ENCODE data around the gene STN1.
A peak's percentile ranks its signal among the peaks of the same experiment; 100 is the strongest.
"Not testable (repeated sequence)": the region's sequence is repeated elsewhere in the genome, so short reads cannot be mapped to it uniquely, and the experiment has no call there.

STN1 gene

GRCh38 chr10:103853428-103854264 lies 64.3 kb downstream of the STN1 start:
- no peaks in the 10 kb centered on the region for H3K36me3 Mint-ChIP-seq
- no peak overlapping the region for H3K27ac Mint-ChIP-seq
- no peaks in the 10 kb centered on the region for H3K9me3 Mint-ChIP-seq
- peaks cover 76% of the 10 kb centered on the region for H3K27me3 Mint-ChIP-seq
- no peak for ATAC-seq
- peak overlapping the region; percentile 71 for H3K4me3 Mint-ChIP-seq
- H3K4me1 Mint-ChIP-seq: peaks cover 10% of the 10 kb centered on the region

GRCh38 chr10:103852856-103853255 lies 65.1 kb downstream of the STN1 start:
- no peak overlapping the region for H3K4me3 Mint-ChIP-seq
- no peaks in the 10 kb centered on the region for H3K36me3 Mint-ChIP-seq
- H3K4me1 Mint-ChIP-seq: peaks cover 10% of the 10 kb centered on the region
- H3K27ac Mint-ChIP-seq: no peak overlapping the region
- no peak for ATAC-seq
- peaks cover 83% of the 10 kb centered on the region for H3K27me3 Mint-ChIP-seq
- H3K9me3 Mint-ChIP-seq: no peaks in the 10 kb centered on the region

GRCh38 chr10:103852189-103852711 lies 65.7 kb downstream of the STN1 start:
- Mint-ChIP-seq H3K9me3 (no peaks in the 10 kb centered on the region), H3K27ac (no peak overlapping the region), H3K27me3 (peaks cover 80% of the 10 kb centered on the region), H3K4me1 (peaks cover 10% of the 10 kb centered on the region), H3K36me3 (no peaks in the 10 kb centered on the region), H3K4me3 (no peak overlapping the region)
- no peak for ATAC-seq

GRCh38 chr10:103851261-103851660 lies 66.7 kb downstream of the STN1 start:
- Mint-ChIP-seq H3K36me3 (no peaks in the 10 kb centered on the region), H3K27me3 (peaks cover 70% of the 10 kb centered on the region), H3K4me1 (peaks cover 16% of the 10 kb centered on the region), H3K9me3 (no peaks in the 10 kb centered on the region), H3K4me3 (no peak overlapping the region), H3K27ac (no peak overlapping the region)
- no peak for ATAC-seq

GRCh38 chr10:103850572-103850895 lies 67.5 kb downstream of the STN1 start:
- Mint-ChIP-seq H3K4me1 (peaks cover 24% of the 10 kb centered on the region), H3K36me3 (no peaks in the 10 kb centered on the region), H3K9me3 (no peaks in the 10 kb centered on the region), H3K4me3 (no peak overlapping the region), H3K27me3 (peaks cover 66% of the 10 kb centered on the region), H3K27ac (no peak overlapping the region)
- ATAC-seq: no peak

GRCh38 chr10:103849880-103850571 lies 68.0 kb downstream of the STN1 start:
- Mint-ChIP-seq H3K36me3 (no peaks in the 10 kb centered on the region), H3K9me3 (no peaks in the 10 kb centered on the region), H3K4me1 (peaks cover 29% of the 10 kb centered on the region), H3K27me3 (peaks cover 65% of the 10 kb centered on the region), H3K27ac (no peak overlapping the region), H3K4me3 (no peak overlapping the region)
- ATAC-seq: no peak

- no peak for ATAC-seq
- Mint-ChIP-seq H3K27me3 (peaks cover 59% of the 10 kb centered on the region), H3K27ac (no peak overlapping the region), H3K9me3 (no peaks in the 10 kb centered on the region), H3K36me3 (no peaks in the 10 kb centered on the region), H3K4me3 (no peak overlapping the region), H3K4me1 (peaks cover 24% of the 10 kb centered on the region)
Observed at GRCh38 chr10:103849212-103849877, 68.6 kb downstream of the STN1 start.

- Mint-ChIP-seq H3K4me3 (no peak overlapping the region), H3K27me3 (peaks cover 45% of the 10 kb centered on the region), H3K4me1 (peaks cover 18% of the 10 kb centered on the region), H3K27ac (no peak overlapping the region), H3K36me3 (no peaks in the 10 kb centered on the region), H3K9me3 (no peaks in the 10 kb centered on the region)
- no peak for ATAC-seq
Observed at GRCh38 chr10:103847909-103848468, 70.0 kb downstream of the STN1 start.

GRCh38 chr10:103847346-103847745 lies 70.6 kb downstream of the STN1 start:
- H3K27me3 Mint-ChIP-seq: peaks cover 39% of the 10 kb centered on the region
- H3K4me1 Mint-ChIP-seq: peaks cover 18% of the 10 kb centered on the region

GRCh38 chr10:103845972-103846371 lies 72.0 kb downstream of the STN1 start:
- H3K27ac Mint-ChIP-seq: peak overlapping the region; percentile 10
- H3K27me3 Mint-ChIP-seq: peaks cover 39% of the 10 kb centered on the region
- H3K4me3 Mint-ChIP-seq: no peak overlapping the region

More at GRCh38 chr10:103847346-103847745, 70.6 kb downstream of the STN1 start:
- H3K4me3 Mint-ChIP-seq: no peak overlapping the region
- H3K36me3 Mint-ChIP-seq: no peaks in the 10 kb centered on the region
- no peaks in the 10 kb centered on the region for H3K9me3 Mint-ChIP-seq
- H3K27ac Mint-ChIP-seq: no peak overlapping the region
- no peak for ATAC-seq

GRCh38 chr10:103845346-103845745 lies 72.6 kb downstream of the STN1 start:
- ATAC-seq, H3K36me3 Mint-ChIP-seq, H3K4me3 Mint-ChIP-seq, H3K9me3 Mint-ChIP-seq: not testable (repeated sequence)
- H3K27me3 Mint-ChIP-seq: peaks cover 32% of the 10 kb centered on the region
- peak overlapping the region; percentile 10 for H3K27ac Mint-ChIP-seq
- peaks cover 23% of the 10 kb centered on the region for H3K4me1 Mint-ChIP-seq

More at GRCh38 chr10:103845972-103846371, 72.0 kb downstream of the STN1 start:
- no peaks in the 10 kb centered on the region for H3K9me3 Mint-ChIP-seq
- peak; percentile 83 for ATAC-seq
- peaks cover 23% of the 10 kb centered on the region for H3K4me1 Mint-ChIP-seq
- H3K36me3 Mint-ChIP-seq: no peaks in the 10 kb centered on the region

- Mint-ChIP-seq H3K36me3 (no peaks in the 10 kb centered on the region), H3K4me3 (no peak overlapping the region), H3K9me3 (no peaks in the 10 kb centered on the region), H3K4me1 (peaks cover 23% of the 10 kb centered on the region), H3K27ac (no peak overlapping the region), H3K27me3 (peaks cover 19% of the 10 kb centered on the region)
- ATAC-seq: no peak
Observed at GRCh38 chr10:103843854-103844570, 74.0 kb downstream of the STN1 start.

GRCh38 chr10:103843045-103843444 lies 74.9 kb downstream of the STN1 start:
- Mint-ChIP-seq H3K4me3 (no peak overlapping the region), H3K4me1 (peaks cover 23% of the 10 kb centered on the region), H3K27me3 (peaks cover 9% of the 10 kb centered on the region), H3K9me3 (no peaks in the 10 kb centered on the region), H3K27ac (no peak overlapping the region), H3K36me3 (no peaks in the 10 kb centered on the region)
- ATAC-seq: no peak

- H3K36me3 Mint-ChIP-seq: no peaks in the 10 kb centered on the region
- no peak overlapping the region for H3K4me3 Mint-ChIP-seq
- H3K9me3 Mint-ChIP-seq: no peaks in the 10 kb centered on the region
- no peak for ATAC-seq
- H3K27me3 Mint-ChIP-seq: peaks cover 9% of the 10 kb centered on the region
- no peak overlapping the region for H3K27ac Mint-ChIP-seq
- H3K4me1 Mint-ChIP-seq: peaks cover 23% of the 10 kb centered on the region
Observed at GRCh38 chr10:103842605-103843004, 75.4 kb downstream of the STN1 start.
